Measurements from ENCODE around the gene FAM241B.

Gene FAM241B

DNA sequence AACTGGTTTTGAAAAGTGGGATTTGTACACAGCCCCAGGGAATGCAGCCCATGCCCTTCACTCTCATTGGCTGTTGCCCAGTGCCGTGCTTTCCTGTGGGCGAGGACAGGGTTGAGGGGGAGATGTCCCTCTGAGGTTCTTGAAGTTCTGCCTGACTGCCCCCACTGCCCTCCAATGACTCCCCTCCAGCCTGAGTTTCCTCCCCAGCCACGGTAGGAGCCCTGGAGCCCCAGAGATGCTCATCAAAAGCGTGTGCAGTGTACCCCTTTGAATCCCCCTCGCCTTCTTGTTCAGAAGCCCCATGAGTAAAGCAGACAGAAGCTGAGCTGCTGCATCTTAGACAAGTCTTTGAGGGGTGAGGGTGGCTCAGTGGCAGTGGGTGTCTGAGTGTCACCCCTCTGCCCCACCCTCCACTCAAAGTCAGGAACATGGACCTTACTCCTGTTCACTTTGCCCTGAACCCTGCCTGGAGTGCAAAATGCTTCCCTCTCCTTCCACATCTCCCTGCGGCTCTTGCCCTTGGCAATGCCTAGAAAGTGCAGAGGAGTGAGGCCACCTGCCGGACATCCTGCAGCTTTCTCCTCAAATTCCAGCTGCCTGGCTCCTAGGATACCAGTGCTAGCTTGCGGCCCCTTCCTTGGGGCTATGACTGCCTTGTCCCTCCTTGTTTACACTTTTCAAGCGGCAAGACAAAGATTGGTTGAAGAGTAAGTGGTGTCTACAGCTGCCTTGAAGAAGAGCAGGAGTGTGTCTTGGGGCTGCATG is 19.9 kb downstream of the FAM241B start:
- DNase-seq (ENCODE audit: low read depth in 2 of 2) = no peak

GRCh38 chr10:69650589-69651261 is 20.7 kb downstream of the FAM241B start:
- no peak for DNase-seq (ENCODE audit: low read depth in 2 of 2)

DNA sequence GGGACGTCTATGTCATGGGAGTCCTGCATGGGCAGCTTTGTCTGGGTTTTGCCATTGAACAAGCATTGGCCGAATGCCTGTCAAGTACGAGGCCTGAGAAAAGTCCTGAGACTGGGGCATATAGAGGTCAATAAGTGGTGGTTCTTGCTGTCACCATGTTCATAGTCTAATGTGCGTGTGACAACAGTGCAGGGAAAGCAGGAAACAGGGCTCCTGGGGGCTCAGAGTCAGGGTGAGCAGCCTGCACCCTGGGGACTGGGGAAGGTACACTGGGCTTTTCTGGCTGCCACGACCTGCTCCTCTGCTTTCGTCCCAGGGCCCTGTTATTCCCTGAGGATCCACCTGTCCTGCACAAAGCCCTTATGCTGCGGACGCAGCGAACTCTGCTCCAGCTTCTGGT is 21.3 kb downstream of the FAM241B start:
- DNase-seq (ENCODE audit: low read depth in 2 of 2) = no peak

DNA sequence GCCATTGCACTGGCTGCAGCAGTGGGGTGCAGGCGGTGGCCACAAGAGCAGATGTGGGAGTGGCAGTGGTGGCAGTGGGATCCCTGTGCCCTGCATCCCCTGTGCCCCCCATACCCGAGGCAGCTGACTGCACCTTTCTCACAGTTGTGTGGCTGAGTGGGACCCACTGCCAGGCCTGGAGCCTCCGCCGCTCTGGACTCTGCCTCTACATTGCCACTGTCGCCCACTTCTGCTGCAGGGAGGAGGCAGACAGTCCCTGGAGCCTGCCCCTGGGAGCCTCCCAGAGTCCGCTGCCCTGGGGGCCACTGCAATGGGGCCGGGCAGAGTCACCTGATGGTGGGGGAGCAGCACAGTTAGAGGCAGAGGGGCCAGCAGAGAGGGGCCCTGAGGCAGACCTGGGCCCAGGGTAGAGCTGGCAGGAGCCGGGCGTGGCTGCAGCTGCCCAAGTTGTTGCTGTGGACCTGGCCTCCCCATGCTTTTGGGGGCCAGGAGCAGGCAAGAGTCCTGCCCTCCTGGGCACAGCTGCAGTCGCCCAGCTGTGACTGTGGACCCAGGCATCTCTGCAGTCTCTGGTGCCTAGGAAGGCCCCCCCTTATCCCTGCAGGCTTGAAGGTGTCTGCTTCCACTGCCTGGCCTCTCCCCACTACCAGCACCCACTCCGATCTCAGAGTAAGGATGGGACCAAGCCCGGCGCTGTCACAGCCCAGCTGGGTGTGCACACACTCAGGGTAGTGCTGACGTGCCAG is 22.2 kb downstream of the FAM241B start:
- DNase-seq (ENCODE audit: low read depth in 2 of 2) = no peak

GRCh38 chr10:69652857-69653199 is 22.8 kb downstream of the FAM241B start:
- DNase-seq (ENCODE audit: low read depth in 2 of 2) = no peak

- no peak for DNase-seq (ENCODE audit: low read depth in 2 of 2)
These were observed 23.5 kb downstream of the FAM241B start for GRCh38 chr10:69653561-69653960.

DNA sequence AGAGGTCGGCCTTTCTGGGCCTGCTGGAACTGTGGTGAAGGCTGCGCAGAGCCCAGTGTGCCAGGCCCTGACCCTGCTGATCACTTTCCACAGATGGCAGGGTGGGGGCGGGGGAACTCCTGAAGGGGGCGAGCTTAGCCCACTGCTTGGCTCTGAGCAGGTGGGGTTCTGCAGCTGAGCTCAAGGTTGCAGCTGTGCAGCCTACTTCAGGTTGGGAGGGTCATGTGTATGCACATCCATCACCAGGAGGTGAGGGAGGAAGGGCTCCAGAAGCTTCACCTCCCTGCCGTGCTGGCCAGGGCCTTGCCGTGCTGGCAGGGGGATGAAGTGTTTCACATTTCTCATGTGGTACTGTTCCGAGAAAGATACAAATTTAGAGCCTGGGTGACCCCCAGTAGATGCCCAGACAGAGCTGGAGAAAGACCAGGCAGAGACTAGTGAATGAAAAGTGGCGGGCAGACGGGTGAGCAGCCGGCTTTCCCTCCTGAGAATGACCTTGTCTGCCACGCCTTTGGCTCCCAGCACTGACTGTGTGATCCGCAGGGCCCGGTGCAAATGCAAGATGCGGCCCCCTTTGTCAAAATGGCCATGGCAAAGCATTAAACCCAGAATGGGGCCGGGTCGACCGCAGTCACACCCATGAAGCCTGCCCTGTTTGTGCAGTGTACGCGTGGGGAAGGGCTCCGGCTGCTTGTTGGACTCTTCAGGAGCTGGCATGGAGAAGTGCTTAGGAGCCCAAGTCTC is 25.2 kb downstream of the FAM241B start:
- DNase-seq (ENCODE audit: low read depth in 2 of 2) = no peak

GRCh38 chr10:69655868-69656555 is 26.0 kb downstream of the FAM241B start:
- DNase-seq (ENCODE audit: low read depth in 2 of 2) = no peak

GRCh38 chr10:69656742-69657269 is 26.8 kb downstream of the FAM241B start:
- no peak for DNase-seq (ENCODE audit: low read depth in 2 of 2)

GRCh38 chr10:69657430-69657829 is 27.4 kb downstream of the FAM241B start:
- DNase-seq (ENCODE audit: low read depth in 2 of 2) = no peak

GRCh38 chr10:69657866-69658265 is 27.8 kb downstream of the FAM241B start:
- DNase-seq (ENCODE audit: low read depth in 2 of 2) = no peak

DNA sequence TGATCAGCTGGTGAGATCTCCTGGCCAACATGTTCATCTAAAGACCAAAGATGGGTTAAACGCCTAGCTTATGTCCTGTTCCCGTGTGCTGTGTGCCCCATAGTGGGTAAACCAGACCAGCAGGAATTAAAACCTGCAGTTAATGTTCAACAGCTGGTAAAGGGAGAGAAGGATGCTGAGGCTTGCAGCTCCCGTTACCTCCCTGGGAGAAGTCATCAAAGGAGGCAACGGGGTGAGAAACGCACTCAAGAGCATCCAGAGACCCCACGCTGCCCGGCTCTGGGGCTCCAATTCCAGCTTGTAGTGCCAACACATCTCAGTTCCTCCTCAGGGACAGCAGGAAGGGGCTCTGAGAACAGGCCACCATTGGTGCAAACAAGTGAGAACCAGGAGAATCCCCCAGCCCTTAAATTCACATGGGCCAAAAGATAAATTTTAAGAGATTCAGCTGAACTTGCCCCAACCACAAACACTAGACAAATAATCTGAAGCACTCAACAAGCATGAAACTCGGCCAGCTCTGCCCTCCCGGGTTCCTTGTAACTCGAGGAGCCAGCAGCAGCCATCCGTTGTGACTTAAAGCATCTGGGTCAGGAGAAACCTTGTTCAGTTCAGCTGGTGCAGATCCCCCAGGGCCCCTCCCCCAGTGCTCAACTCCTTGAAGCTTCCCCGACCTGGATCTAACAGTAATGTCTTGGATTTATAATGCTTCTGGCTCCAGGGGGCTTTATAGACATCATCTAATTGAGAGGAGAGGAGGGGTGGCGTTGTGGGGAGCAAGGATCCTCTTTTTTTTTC is 29.4 kb downstream of the FAM241B start:
- DNase-seq (ENCODE audit: low read depth in 2 of 2) = no peak

GRCh38 chr10:69660296-69660695 is 30.2 kb downstream of the FAM241B start:
- no peak for DNase-seq (ENCODE audit: low read depth in 2 of 2)

DNA sequence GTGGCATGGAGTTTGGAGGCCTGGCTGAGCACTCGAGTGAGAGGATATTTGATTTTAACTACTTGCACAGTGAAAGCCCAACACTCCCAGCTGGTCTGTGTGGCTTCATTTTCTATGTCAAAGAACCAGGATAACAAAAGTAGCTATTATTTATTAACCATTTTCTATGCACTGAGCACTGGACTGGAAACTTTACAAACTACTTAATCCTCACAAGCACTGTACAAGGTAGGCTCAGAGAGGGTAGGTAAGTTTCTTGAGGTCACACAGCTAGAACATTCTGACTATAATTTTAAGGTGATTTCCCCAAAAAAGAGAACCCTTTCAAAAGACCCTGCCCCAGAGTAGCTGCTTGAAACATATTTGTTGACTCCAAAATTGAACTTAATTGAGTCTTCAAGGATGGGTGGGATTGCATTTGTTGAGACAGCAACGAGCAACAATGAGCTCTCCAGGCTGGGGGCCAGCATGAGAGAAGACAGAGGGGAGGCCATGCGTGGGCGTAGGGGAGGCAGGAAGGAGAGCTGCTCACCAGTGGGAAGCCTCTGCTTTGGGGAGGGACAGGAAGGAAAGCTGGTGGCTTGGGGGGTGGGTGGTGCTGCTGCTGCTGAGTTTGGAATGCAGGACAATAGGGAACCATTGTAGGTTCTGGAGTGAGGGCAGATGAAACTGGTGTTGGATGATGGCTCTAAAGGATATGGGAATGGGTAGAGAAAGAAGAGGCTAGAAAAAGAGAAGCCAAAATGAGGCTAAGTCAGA is 31.5 kb downstream of the FAM241B start:
- DNase-seq (ENCODE audit: low read depth in 2 of 2) = no peak

GRCh38 chr10:69662173-69662877 is 32.3 kb downstream of the FAM241B start:
- no peak for DNase-seq (ENCODE audit: low read depth in 2 of 2)

- no peak for DNase-seq (ENCODE audit: low read depth in 2 of 2)
These were observed 32.9 kb downstream of the FAM241B start for GRCh38 chr10:69662901-69663300.

GRCh38 chr10:69663369-69663947 is 33.4 kb downstream of the FAM241B start:
- no peak for DNase-seq (ENCODE audit: low read depth in 2 of 2)

GRCh38 chr10:69665474-69666320 is 35.6 kb downstream of the FAM241B start:
- no peak for DNase-seq (ENCODE audit: low read depth in 2 of 2)

All from stimulated activated CD8-positive, alpha-beta memory T cell treated with anti-CD3 and anti-CD28 coated beads, Interleukin-15, amount 100 ng/mL, for 4 hours (primary cell).